ENCODE data around the gene QSOX2.

Gene QSOX2

DNA sequence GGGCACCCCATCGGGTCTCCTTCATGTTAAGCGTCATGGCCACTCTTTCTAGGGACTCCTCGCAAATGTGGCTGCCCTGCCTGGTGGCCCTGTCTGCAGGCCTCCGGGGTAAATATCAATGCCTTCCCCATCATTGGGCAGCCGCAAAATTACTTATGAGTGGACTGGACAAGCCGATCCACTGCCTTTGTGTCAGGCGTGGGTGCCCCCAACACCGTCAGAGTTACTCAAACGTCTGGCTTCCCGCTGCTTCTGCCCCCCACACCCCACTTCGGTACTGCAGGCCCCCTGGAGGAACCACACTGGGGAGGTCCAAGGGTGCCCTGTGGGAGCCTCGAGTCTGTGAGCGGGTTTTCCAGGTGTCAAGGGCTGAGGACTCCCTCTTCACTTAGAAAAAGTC, 44.4 kb downstream of the QSOX2 start:
- H3K4me3 ChIP-seq (ENCODE audit: low read depth, low read length) = no peak overlapping the region
- TF ChIP-seq, protein P1, sequence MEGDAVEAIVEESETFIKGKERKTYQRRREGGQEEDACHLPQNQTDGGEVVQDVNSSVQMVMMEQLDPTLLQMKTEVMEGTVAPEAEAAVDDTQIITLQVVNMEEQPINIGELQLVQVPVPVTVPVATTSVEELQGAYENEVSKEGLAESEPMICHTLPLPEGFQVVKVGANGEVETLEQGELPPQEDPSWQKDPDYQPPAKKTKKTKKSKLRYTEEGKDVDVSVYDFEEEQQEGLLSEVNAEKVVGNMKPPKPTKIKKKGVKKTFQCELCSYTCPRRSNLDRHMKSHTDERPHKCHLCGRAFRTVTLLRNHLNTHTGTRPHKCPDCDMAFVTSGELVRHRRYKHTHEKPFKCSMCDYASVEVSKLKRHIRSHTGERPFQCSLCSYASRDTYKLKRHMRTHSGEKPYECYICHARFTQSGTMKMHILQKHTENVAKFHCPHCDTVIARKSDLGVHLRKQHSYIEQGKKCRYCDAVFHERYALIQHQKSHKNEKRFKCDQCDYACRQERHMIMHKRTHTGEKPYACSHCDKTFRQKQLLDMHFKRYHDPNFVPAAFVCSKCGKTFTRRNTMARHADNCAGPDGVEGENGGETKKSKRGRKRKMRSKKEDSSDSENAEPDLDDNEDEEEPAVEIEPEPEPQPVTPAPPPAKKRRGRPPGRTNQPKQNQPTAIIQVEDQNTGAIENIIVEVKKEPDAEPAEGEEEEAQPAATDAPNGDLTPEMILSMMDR (IDR thresholded peaks at IDR 0.05; ENCODE audit: control insufficient read depth, extremely low read depth, insufficient read depth) = no peak
- DNase-seq (ENCODE audit: low read depth) = no peak

DNA sequence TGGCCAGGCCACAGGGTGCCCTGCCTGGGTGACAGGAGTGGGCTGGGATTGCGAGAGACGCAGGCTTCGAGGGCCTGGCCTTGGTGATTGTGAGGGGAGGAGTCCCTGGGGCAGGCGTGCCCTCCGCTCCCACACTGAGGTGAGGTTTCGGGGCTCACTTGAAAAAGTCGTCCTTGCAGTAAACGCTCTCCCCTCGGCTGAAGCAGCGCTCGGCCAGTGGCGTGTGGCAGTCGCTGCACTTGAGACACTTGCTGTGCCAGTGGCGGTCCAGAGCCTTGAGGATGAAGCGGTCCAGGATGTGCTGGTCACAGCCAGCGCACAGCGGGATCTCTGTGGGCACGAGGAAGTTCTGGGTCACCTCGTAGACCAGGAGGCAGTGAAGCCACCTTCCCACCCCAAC, 45.2 kb downstream of the QSOX2 start:
- H3K4me3 ChIP-seq (ENCODE audit: low read depth, low read length) = no peak overlapping the region
- DNase-seq (ENCODE audit: low read depth) = no peak
- TF ChIP-seq, protein P1 (IDR thresholded peaks at IDR 0.05; ENCODE audit: control insufficient read depth, extremely low read depth, insufficient read depth) = no peak

DNA sequence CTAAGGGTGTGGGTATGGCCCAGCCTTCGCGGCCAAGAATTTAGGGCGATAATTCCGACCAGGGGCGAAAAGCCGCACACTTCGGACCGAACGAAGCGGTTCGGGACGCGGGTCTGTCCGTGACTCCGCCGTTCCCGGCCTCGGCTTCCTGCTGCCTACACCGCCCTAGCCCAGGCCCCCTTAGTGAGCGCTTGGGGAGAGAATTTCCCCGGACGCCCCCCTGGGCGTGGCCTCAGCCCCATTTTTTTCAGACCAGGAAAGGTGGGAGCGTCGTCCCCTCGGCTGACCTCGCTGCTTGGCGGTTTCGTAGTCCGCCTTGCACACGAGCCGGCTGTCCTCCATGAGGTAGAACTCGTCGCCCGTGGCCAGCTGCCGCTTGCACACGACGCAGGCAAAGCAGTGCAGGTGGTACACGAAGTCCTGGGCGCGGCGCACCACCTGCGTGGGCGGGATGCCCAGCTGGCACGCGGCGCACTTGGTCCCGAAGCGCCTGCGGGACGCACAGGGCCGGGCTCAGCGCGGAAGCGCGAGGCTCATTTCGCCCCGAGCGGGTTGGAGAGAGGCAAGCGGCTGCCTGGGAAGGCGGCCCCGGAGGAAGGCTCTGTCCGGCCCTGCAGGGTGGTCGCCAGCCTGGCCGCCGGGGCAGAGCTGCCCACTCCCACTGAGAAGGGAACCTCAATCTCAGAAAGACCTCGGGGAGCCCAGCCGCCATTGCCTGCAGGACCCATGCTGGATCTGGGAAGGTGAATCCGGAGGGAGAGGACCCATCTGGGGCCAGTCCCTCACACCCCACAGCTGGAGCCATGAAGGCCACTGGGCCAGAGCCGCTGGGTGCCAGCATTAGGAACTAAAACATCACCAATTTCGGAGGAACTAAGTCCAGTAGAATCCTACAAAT, 46.0 kb downstream of the QSOX2 start:
- H3K4me3 ChIP-seq (ENCODE audit: low read depth, low read length) = no peak overlapping the region
- TF ChIP-seq, protein P1 (IDR thresholded peaks at IDR 0.05; ENCODE audit: control insufficient read depth, extremely low read depth, insufficient read depth) = no peak
- no peak for DNase-seq (ENCODE audit: low read depth)

DNA sequence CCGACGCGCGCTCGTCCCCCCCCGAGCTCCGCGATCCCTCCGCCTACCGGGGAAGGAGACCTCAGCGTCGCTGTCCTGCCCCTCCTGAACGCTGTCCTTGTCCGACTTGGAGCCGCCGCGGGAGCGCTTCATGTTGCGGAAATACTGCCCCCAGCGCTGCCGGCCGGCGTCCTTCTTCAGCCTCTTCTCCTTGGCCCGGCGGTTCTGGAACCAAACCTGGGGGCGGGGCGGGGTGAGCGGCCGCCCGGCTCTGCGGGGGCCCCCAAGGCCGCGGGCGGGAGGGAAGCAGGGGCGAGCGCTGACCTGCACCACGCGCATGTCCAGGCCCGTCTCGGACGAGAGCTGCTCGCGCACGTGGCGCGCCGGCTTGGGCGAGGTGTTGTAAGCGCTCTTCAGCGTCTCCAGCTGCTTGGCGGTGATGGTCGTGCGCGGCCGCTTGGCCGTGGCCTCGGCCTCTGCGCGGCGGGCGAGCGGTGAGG, 47.0 kb downstream of the QSOX2 start:
- H3K4me3 ChIP-seq (ENCODE audit: low read depth, low read length) = no peak overlapping the region
- TF ChIP-seq, protein P1 (IDR thresholded peaks at IDR 0.05; ENCODE audit: control insufficient read depth, extremely low read depth, insufficient read depth) = no peak
- DNase-seq (ENCODE audit: low read depth) = no peak

DNA sequence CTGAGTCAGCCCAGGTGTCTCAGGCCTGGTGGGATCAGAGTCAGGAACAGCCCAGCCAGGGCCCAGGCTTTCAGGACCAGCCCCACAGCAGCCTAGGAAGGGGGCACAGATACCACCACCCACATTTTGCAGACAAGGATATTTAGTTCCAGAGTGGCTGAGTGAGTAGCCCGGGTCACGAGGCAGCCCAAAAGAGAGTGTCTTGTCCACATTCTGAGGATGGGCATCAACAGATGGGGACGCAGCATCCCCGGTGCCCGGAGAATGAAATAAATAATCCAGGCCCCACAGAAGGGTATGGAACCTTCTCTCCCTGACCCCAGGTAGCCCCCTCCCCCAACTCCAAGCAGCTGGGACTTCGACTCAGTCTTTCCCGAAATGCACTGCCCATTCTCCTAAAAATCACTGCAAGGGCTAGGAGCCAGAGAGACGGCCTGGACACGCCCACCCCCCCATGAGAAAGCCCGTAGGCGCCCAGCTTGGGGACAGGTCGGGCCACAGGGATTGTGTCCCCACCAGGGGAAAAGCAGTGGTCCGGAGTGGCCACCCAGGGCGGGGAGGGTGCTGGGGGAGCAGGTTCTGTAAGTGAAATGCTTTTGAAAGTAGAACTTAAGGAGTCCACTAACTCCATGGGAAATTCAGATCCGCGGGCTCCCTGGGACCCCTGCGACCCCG, 47.5 kb downstream of the QSOX2 start:
- DNase-seq (ENCODE audit: low read depth) = no peak
- H3K4me3 ChIP-seq (ENCODE audit: low read depth, low read length) = no peak overlapping the region
- TF ChIP-seq, protein P1 (IDR thresholded peaks at IDR 0.05; ENCODE audit: control insufficient read depth, extremely low read depth, insufficient read depth) = no peak

DNA sequence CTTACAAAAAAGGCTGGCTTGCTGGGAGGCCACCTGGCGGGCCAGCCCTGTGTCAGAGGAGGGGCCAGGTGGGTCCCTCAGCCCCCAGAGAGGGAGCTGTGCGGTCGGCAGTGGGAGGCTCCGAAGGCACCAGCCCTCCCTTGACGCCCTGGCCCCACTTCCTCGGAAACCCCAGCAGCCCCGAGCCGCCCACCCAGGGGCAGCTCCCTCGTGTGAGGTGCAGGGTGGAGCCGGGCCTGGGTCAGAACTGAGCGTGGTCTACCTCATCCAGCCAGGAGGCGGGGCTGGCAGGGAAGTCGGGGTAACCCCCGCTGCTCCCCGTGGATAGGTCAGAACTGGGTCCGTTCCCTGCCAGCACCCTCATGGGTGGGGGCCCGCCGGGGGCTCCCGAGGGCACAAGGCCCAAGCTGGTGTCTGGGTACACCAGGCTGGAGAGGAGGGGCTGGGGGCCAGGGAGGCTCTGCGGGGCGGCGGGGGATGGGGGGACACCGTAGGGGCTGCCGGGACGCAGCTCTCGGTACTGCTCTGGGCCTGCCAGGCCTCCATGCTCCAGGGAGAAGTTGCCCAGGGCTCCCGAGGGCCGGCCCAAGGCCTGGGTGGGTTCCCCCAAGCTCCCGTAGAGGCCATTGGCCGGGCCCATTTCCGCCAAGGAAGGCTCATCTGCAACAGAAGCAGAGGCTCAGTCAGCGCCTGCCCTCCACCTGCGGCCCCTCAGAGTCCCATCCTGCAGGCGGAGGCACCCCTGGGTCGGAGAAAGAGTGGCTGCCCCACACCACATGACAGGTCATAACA, 48.3 kb downstream of the QSOX2 start:
- no peak for DNase-seq (ENCODE audit: low read depth)
- TF ChIP-seq, protein P1 (IDR thresholded peaks at IDR 0.05; ENCODE audit: control insufficient read depth, extremely low read depth, insufficient read depth) = no peak
- H3K4me3 ChIP-seq (ENCODE audit: low read depth, low read length) = no peak overlapping the region
